K562 (cell line): ENCODE data around the gene UNC93B1.

Source experiments
- E2F4 ChIP-seq: sonication (generic); formaldehyde crosslinking; IDR thresholded peaks from 2 replicates; pipeline ENCODE4 v1.8.0; 2022; ENCODE audit warnings: mild to moderate bottlenecking, low read depth, missing genetic modification reagents
- ELF4 ChIP-seq: fragments of 450-650 bp; formaldehyde crosslinking; IDR thresholded peaks from 2 replicates; pipeline ENCODE4 v1.4.0; 2022; ENCODE audit warnings: missing genetic modification characterization
- FOXM1 ChIP-seq, 2 experiments: fragments of 450-650 bp in 1 of 2; sonication (generic) in 1 of 2; formaldehyde crosslinking in 1 of 2; IDR thresholded peaks; 2 replicates each; pipeline versions ENCODE4 v1.6.1 to v1.9.0; 2017 to 2022; ENCODE audit warnings: low read depth in 2 of 2, mild to moderate bottlenecking in 2 of 2, missing genetic modification reagents in 1 of 2, moderate library complexity in 1 of 2
- HMG20A ChIP-seq: fragments of 450-650 bp; formaldehyde crosslinking; conservative IDR thresholded peaks from 2 replicates; pipeline ENCODE4 v1.4.0; 2020; ENCODE audit warnings: mild to moderate bottlenecking, mixed read lengths
- HMGXB4 ChIP-seq: sonication (generic); formaldehyde crosslinking; IDR thresholded peaks from 2 replicates; pipeline ENCODE4 v1.8.1; 2023; ENCODE audit warnings: mild to moderate bottlenecking, missing genetic modification reagents
- PML ChIP-seq: IDR thresholded peaks from 2 replicates; pipeline ENCODE4 v1.6.1; 2012; ENCODE audit warnings: low read length, inconsistent platforms
- RNF2 ChIP-seq: sonication (generic); IDR thresholded peaks from 2 replicates; pipeline ENCODE4 v1.6.1; 2016
- ZNF280B ChIP-seq: fragments of 250-450 bp; sonication (Bioruptor Pico); IDR thresholded peaks from 2 replicates; pipeline ENCODE4 v1.5.1; 2021; ENCODE audit warnings: mild to moderate bottlenecking

GRCh38 chr11:68003846-68004550 is at the start of gene UNC93B1:
- TF ChIP-seq FOXM1 (IDR thresholded peaks at IDR 0.05; ENCODE audit: low read depth) (0 out of 2 replicates have a peak, but pooled peaks have one; percentile 21), FOXM1 (CRISPR knock-in tag; IDR thresholded peaks at IDR 0.05; ENCODE audit: low read depth) (no peak), PML (no peak), ELF4 (CRISPR knock-in tag) (no peak), HMG20A (no peak), ZNF280B (CRISPR knock-in tag) (no peak), RNF2 (no peak), E2F4 (CRISPR knock-in tag) (no peak), HMGXB4 (CRISPR knock-in tag) (no peak)
